Activated naive CD8-positive, alpha-beta T cell treated with anti-CD3 and anti-CD28 coated beads for 36 hours (primary cell): ENCODE measurements around the gene LHFPL2. TPM values are rescaled to one million over a fixed set of nuclear protein-coding genes. Genes with fewer than 3 reads are reported as not detected.

ENCODE experiments used
- DNase-seq: peaks from one replicate; pipeline ENCODE4 v3.0.0; 2021
- H3K27ac Mint-ChIP-seq: one replicate; pipeline ENCODE4 v1.8.0; 2022; ENCODE audit warnings: mild to moderate bottlenecking, moderate library complexity, mixed read lengths
- H3K27me3 Mint-ChIP-seq: one replicate; pipeline ENCODE4 v1.8.0; 2022; ENCODE audit warnings: mild to moderate bottlenecking, mixed read lengths
- H3K36me3 Mint-ChIP-seq: one replicate; pipeline ENCODE4 v1.8.0; 2021; ENCODE audit warnings: mild to moderate bottlenecking, mixed read lengths
- H3K4me1 Mint-ChIP-seq: one replicate; pipeline ENCODE4 v1.8.0; 2021; ENCODE audit warnings: mixed read lengths
- H3K4me3 Mint-ChIP-seq: one replicate; pipeline ENCODE4 v1.8.0; 2022; ENCODE audit warnings: mild to moderate bottlenecking, moderate library complexity, mixed read lengths
- H3K9me3 Mint-ChIP-seq: one replicate; pipeline ENCODE4 v1.8.0; 2022; ENCODE audit warnings: mixed read lengths
- total RNA-seq, 2 experiments: library from RNA; stranded (reverse); gene quantifications; one replicate each; pipeline ENCODE4 v1.2.3, GENCODE V29; 2021

LHFPL2 gene
- total RNA-seq, 2 experiments from 2014 or later, result 0.12 to 0.40 TPM

- Mint-ChIP-seq H3K9me3 (no peaks in the 10 kb centered on the region), H3K27me3 (peaks cover 6% of the 10 kb centered on the region), H3K27ac (no peak overlapping the region), H3K36me3 (no peaks in the 10 kb centered on the region), H3K4me1 (no peaks in the 10 kb centered on the region), H3K4me3 (no peak overlapping the region)
- no peak for DNase-seq
Measured at GRCh38 chr5:78605611-78606010, 43.0 kb downstream of the LHFPL2 start.

- H3K27me3 Mint-ChIP-seq, result peaks cover 3% of the 10 kb centered on the region
- no peaks in the 10 kb centered on the region for H3K36me3 Mint-ChIP-seq
- no peak overlapping the region for H3K27ac Mint-ChIP-seq
- H3K4me1 Mint-ChIP-seq, result no peaks in the 10 kb centered on the region
- no peak overlapping the region for H3K4me3 Mint-ChIP-seq
- no peak for DNase-seq
- H3K9me3 Mint-ChIP-seq, result no peaks in the 10 kb centered on the region
Measured at GRCh38 chr5:78604689-78605285, 43.8 kb downstream of the LHFPL2 start.

- no peaks in the 10 kb centered on the region for H3K4me1 Mint-ChIP-seq
- H3K27me3 Mint-ChIP-seq, result peaks cover 3% of the 10 kb centered on the region
- no peaks in the 10 kb centered on the region for H3K9me3 Mint-ChIP-seq
- DNase-seq, result no peak
- H3K4me3 Mint-ChIP-seq, result no peak overlapping the region
- no peak overlapping the region for H3K27ac Mint-ChIP-seq
- no peaks in the 10 kb centered on the region for H3K36me3 Mint-ChIP-seq
Measured at GRCh38 chr5:78603636-78604175, 44.9 kb downstream of the LHFPL2 start.

- Mint-ChIP-seq H3K4me1 (no peaks in the 10 kb centered on the region), H3K36me3 (no peaks in the 10 kb centered on the region), H3K27ac (no peak overlapping the region), H3K27me3 (peaks cover 2% of the 10 kb centered on the region), H3K9me3 (no peaks in the 10 kb centered on the region), H3K4me3 (no peak overlapping the region)
- no peak for DNase-seq
Measured at GRCh38 chr5:78602400-78602799, 46.2 kb downstream of the LHFPL2 start.

GRCh38 chr5:78601559-78602314 is 46.8 kb downstream of the LHFPL2 start:
- DNase-seq, result no peak
- H3K4me3 Mint-ChIP-seq, result no peak overlapping the region
- no peaks in the 10 kb centered on the region for H3K9me3 Mint-ChIP-seq
- H3K4me1 Mint-ChIP-seq, result no peaks in the 10 kb centered on the region
- no peaks in the 10 kb centered on the region for H3K36me3 Mint-ChIP-seq
- H3K27me3 Mint-ChIP-seq, result no peaks in the 10 kb centered on the region
- H3K27ac Mint-ChIP-seq, result no peak overlapping the region

- H3K9me3 Mint-ChIP-seq, result no peaks in the 10 kb centered on the region
- no peak for DNase-seq
- no peak overlapping the region for H3K4me3 Mint-ChIP-seq
- no peaks in the 10 kb centered on the region for H3K36me3 Mint-ChIP-seq
- no peak overlapping the region for H3K27ac Mint-ChIP-seq
- H3K27me3 Mint-ChIP-seq, result no peaks in the 10 kb centered on the region
- H3K4me1 Mint-ChIP-seq, result no peaks in the 10 kb centered on the region
Measured at GRCh38 chr5:78600687-78601414, 47.7 kb downstream of the LHFPL2 start.

- H3K27me3 Mint-ChIP-seq, result no peaks in the 10 kb centered on the region
- H3K9me3 Mint-ChIP-seq, result no peaks in the 10 kb centered on the region
- H3K36me3 Mint-ChIP-seq, result no peaks in the 10 kb centered on the region
- H3K4me1 Mint-ChIP-seq, result no peaks in the 10 kb centered on the region
- no peak overlapping the region for H3K4me3 Mint-ChIP-seq
- no peak for DNase-seq
- H3K27ac Mint-ChIP-seq, result no peak overlapping the region
Measured at GRCh38 chr5:78598973-78599372, 49.6 kb downstream of the LHFPL2 start.

GRCh38 chr5:78597974-78598371 is 50.6 kb downstream of the LHFPL2 start:
- H3K4me3 Mint-ChIP-seq, result no peak overlapping the region
- H3K9me3 Mint-ChIP-seq, result no peaks in the 10 kb centered on the region
- no peak overlapping the region for H3K27ac Mint-ChIP-seq
- H3K27me3 Mint-ChIP-seq, result no peaks in the 10 kb centered on the region
- no peaks in the 10 kb centered on the region for H3K36me3 Mint-ChIP-seq
- H3K4me1 Mint-ChIP-seq, result no peaks in the 10 kb centered on the region
- no peak for DNase-seq

GRCh38 chr5:78597068-78597973 is 51.3 kb downstream of the LHFPL2 start:
- Mint-ChIP-seq H3K4me3 (no peak overlapping the region), H3K27ac (no peak overlapping the region), H3K4me1 (no peaks in the 10 kb centered on the region), H3K27me3 (no peaks in the 10 kb centered on the region), H3K36me3 (no peaks in the 10 kb centered on the region), H3K9me3 (no peaks in the 10 kb centered on the region)
- no peak for DNase-seq

- H3K4me1 Mint-ChIP-seq, result no peaks in the 10 kb centered on the region
- no peak overlapping the region for H3K4me3 Mint-ChIP-seq
- no peaks in the 10 kb centered on the region for H3K27me3 Mint-ChIP-seq
- no peak for DNase-seq
- no peaks in the 10 kb centered on the region for H3K9me3 Mint-ChIP-seq
- H3K36me3 Mint-ChIP-seq, result no peaks in the 10 kb centered on the region
- H3K27ac Mint-ChIP-seq, result no peak overlapping the region
Measured at GRCh38 chr5:78595458-78595921, 53.1 kb downstream of the LHFPL2 start.

- H3K27ac Mint-ChIP-seq, result no peak overlapping the region
- H3K4me1 Mint-ChIP-seq, result no peaks in the 10 kb centered on the region
- no peaks in the 10 kb centered on the region for H3K27me3 Mint-ChIP-seq
- no peaks in the 10 kb centered on the region for H3K9me3 Mint-ChIP-seq
- no peaks in the 10 kb centered on the region for H3K36me3 Mint-ChIP-seq
- no peak for DNase-seq
- no peak overlapping the region for H3K4me3 Mint-ChIP-seq
Measured at GRCh38 chr5:78594610-78595457, 53.7 kb downstream of the LHFPL2 start.

- Mint-ChIP-seq H3K9me3 (no peaks in the 10 kb centered on the region), H3K27ac (no peak overlapping the region), H3K4me1 (no peaks in the 10 kb centered on the region), H3K4me3 (no peak overlapping the region), H3K36me3 (no peaks in the 10 kb centered on the region), H3K27me3 (no peaks in the 10 kb centered on the region)
- DNase-seq, result no peak
Measured at GRCh38 chr5:78594021-78594420, 54.6 kb downstream of the LHFPL2 start.

GRCh38 chr5:78593465-78593864 is 55.1 kb downstream of the LHFPL2 start:
- H3K4me3 Mint-ChIP-seq, result no peak overlapping the region
- H3K9me3 Mint-ChIP-seq, result no peaks in the 10 kb centered on the region
- H3K27me3 Mint-ChIP-seq, result no peaks in the 10 kb centered on the region
- H3K4me1 Mint-ChIP-seq, result no peaks in the 10 kb centered on the region
- H3K27ac Mint-ChIP-seq, result no peak overlapping the region
- H3K36me3 Mint-ChIP-seq, result no peaks in the 10 kb centered on the region
- DNase-seq, result no peak
